Astrocyte (in vitro differentiated cells and primary cell): Measurements from ENCODE around the gene GADD45GIP1. TPM values are rescaled to one million over a fixed set of nuclear protein-coding genes. Genes with fewer than 3 reads are reported as not detected.

ENCODE experiments used
- DNase-seq: peaks from one replicate; pipeline ENCODE4 v3.0.0-alpha.2; 2010; ENCODE audit warnings: low read depth
- FAIRE-seq: peaks from 2 replicates; lab custom pipeline; 2011; peaks lifted over from hg19 to GRCh38; lab: Jason Lieb, UNC
- H2AFZ ChIP-seq: 2 replicates; pipeline ENCODE4 v1.6.0; 2012; ENCODE audit warnings: low read depth, low read length, inconsistent platforms
- H3K27ac ChIP-seq: 2 replicates; pipeline ENCODE4 v1.5.1; 2011; ENCODE audit warnings: low read depth, low read length, inconsistent platforms
- H3K27me3 ChIP-seq: 2 replicates; pipeline ENCODE4 v1.6.0; 2011; ENCODE audit warnings: low read length, inconsistent platforms; ENCODE audit not compliant: insufficient read depth
- H3K36me3 ChIP-seq: 2 replicates; pipeline ENCODE4 v1.5.1; 2011; ENCODE audit warnings: low read length, inconsistent platforms; ENCODE audit not compliant: insufficient read depth
- H3K4me1 ChIP-seq: 2 replicates; pipeline ENCODE4 v1.5.1; 2011; ENCODE audit warnings: low read length, inconsistent platforms; ENCODE audit not compliant: insufficient read depth
- H3K4me2 ChIP-seq: 2 replicates; pipeline ENCODE4 v1.6.0; 2012; ENCODE audit warnings: low read length, inconsistent platforms
- H3K4me3 ChIP-seq: 2 replicates; pipeline ENCODE4 v1.5.1; 2011; ENCODE audit warnings: low read depth, mild to moderate bottlenecking, low read length, inconsistent platforms; ENCODE audit not compliant: insufficient read depth
- H3K79me2 ChIP-seq: 2 replicates; pipeline ENCODE4 v1.6.0; 2012; ENCODE audit warnings: mild to moderate bottlenecking, low read length, inconsistent platforms; ENCODE audit not compliant: insufficient read depth
- H3K9ac ChIP-seq: 2 replicates; pipeline ENCODE4 v1.6.0; 2012; ENCODE audit warnings: mild to moderate bottlenecking, low read length, inconsistent platforms
- H3K9me3 ChIP-seq: 2 replicates; pipeline ENCODE4 v1.5.1; 2012; ENCODE audit warnings: low read depth, mild to moderate bottlenecking, low read length, inconsistent platforms; ENCODE audit not compliant: insufficient read depth
- H4K20me1 ChIP-seq: 2 replicates; pipeline ENCODE4 v1.6.0; 2012; ENCODE audit warnings: low read length, inconsistent platforms; ENCODE audit not compliant: insufficient read depth
- H3K27ac Mint-ChIP-seq: one replicate; pipeline ENCODE4 v1.8.0; 2021; ENCODE audit warnings: mild to moderate bottlenecking, mixed read lengths; ENCODE audit not compliant: unreplicated experiment
- H3K27me3 Mint-ChIP-seq: one replicate; pipeline ENCODE4 v1.8.0; 2021; ENCODE audit warnings: low read depth, mixed read lengths; ENCODE audit not compliant: unreplicated experiment
- H3K36me3 Mint-ChIP-seq: one replicate; pipeline ENCODE4 v1.8.0; 2021; ENCODE audit warnings: low read depth, mixed read lengths; ENCODE audit not compliant: unreplicated experiment
- H3K4me1 Mint-ChIP-seq: one replicate; pipeline ENCODE4 v1.8.0; 2021; ENCODE audit warnings: low read depth, mixed read lengths; ENCODE audit not compliant: unreplicated experiment
- H3K4me3 Mint-ChIP-seq: one replicate; pipeline ENCODE4 v1.8.0; 2021; ENCODE audit warnings: mild to moderate bottlenecking, moderate library complexity, mixed read lengths; ENCODE audit not compliant: unreplicated experiment
- H3K9me3 Mint-ChIP-seq: one replicate; pipeline ENCODE4 v1.8.0; 2021; ENCODE audit warnings: mild to moderate bottlenecking, mixed read lengths; ENCODE audit not compliant: unreplicated experiment
- CTCF ChIP-seq: IDR thresholded peaks from 2 replicates; pipeline ENCODE4 v1.5.1; 2011; ENCODE audit warnings: low read depth, mild to moderate bottlenecking, inconsistent platforms, low read length, moderate library complexity; ENCODE audit not compliant: insufficient read depth
- EZH2 ChIP-seq: IDR thresholded peaks from 2 replicates; pipeline ENCODE4 v1.6.1; 2012; ENCODE audit warnings: mild to moderate bottlenecking, low read length, inconsistent platforms; ENCODE audit not compliant: insufficient read depth
- total RNA-seq: library from RNA; stranded (reverse); gene quantifications from 2 replicates; pipeline ENCODE4 v1.2.1, GENCODE V29; 2021

GADD45GIP1 gene
- total RNA-seq, 1 donor from 2014 or later, result 35.5 TPM

GRCh38 chr19:12946092-12946721 lies 10.8 kb downstream of the GADD45GIP1 start:
- H3K9me3 Mint-ChIP-seq, result no peaks in the 10 kb centered on the region
- Histone ChIP-seq H3K4me1 (peaks cover 21% of the 10 kb centered on the region), H3K9me3 (no peaks in the 10 kb centered on the region), H3K9ac (peak overlapping the region; percentile 93), H3K36me3 (peaks cover 41% of the 10 kb centered on the region), H3K27ac (peak overlapping the region; percentile 80), H3K27me3 (no peaks in the 10 kb centered on the region), H4K20me1 (peaks cover 52% of the 10 kb centered on the region), H3K79me2 (peaks cover 68% of the 10 kb centered on the region), H3K4me3 (peak overlapping the region; percentile 91), H2AFZ (no peak overlapping the region), H3K4me2 (peak overlapping the region; percentile 94)
- TF ChIP-seq EZH2 (no peak), CTCF (no peak)
- peaks cover 22% of the 10 kb centered on the region for H3K4me1 Mint-ChIP-seq
- peak overlapping the region; percentile 88 for H3K27ac Mint-ChIP-seq
- peaks cover 17% of the 10 kb centered on the region for H3K36me3 Mint-ChIP-seq
- no peak for FAIRE-seq
- peak overlapping the region; percentile 91 for H3K4me3 Mint-ChIP-seq
- DNase-seq, result peak; percentile 67
- no peaks in the 10 kb centered on the region for H3K27me3 Mint-ChIP-seq

- Mint-ChIP-seq H3K4me3 (peak within 1 kb of the TSS; percentile 91), H3K27me3 (no peaks in the 10 kb centered on the region), H3K4me1 (peaks cover 24% of the 10 kb centered on the region), H3K36me3 (peaks cover 17% of the 10 kb centered on the region), H3K27ac (peak within 1 kb of the TSS; percentile 95), H3K9me3 (no peaks in the 10 kb centered on the region)
- no peak within 1 kb of the TSS for H2AFZ ChIP-seq
- DNase-seq (peak; percentile 93), FAIRE-seq (no peak)
- peak within 1 kb of the TSS; percentile 91 for H3K4me3 ChIP-seq
- peak within 1 kb of the TSS; percentile 80 for H3K27ac ChIP-seq
- TF ChIP-seq CTCF, result no peak
- TF ChIP-seq EZH2, result no peak
- no peaks in the 10 kb centered on the region for H3K27me3 ChIP-seq
- peaks cover 27% of the 10 kb centered on the region for H3K4me1 ChIP-seq
- H3K9me3 ChIP-seq, result no peaks in the 10 kb centered on the region
- peaks cover 73% of the 10 kb centered on the region for H3K79me2 ChIP-seq
- peak within 1 kb of the TSS; percentile 93 for H3K9ac ChIP-seq
- peak within 1 kb of the TSS; percentile 94 for H3K4me2 ChIP-seq
- H4K20me1 ChIP-seq, result peaks cover 57% of the 10 kb centered on the region
- peaks cover 45% of the 10 kb centered on the region for H3K36me3 ChIP-seq
Observed at GRCh38 chr19:12945479-12946091, 11.4 kb downstream of the GADD45GIP1 start, which contains the start of gene RAD23A. Gene RAD23A (plus strand): TSS chr19:12945862. CDS start chr19:12945949, 87 bp downstream.
